OCI-LY3 (cell line): ENCODE results near the gene NUAK2.

ENCODE experiments used
- H2AFZ ChIP-seq: fragments of 200-600, 300-600 bp; shearing (Covaris generic); 2 replicates; pipeline ENCODE4 v1.6.0; 2014; ENCODE audit warnings: antibody characterized with exemption, low read depth, low read length
- H3K27ac ChIP-seq: fragments of 200-600, 300-600 bp; sonication (generic); 2 replicates; pipeline ENCODE4 v1.5.1; 2014; ENCODE audit warnings: mild to moderate bottlenecking, low read length, moderate library complexity, mixed read lengths
- H3K27me3 ChIP-seq: fragments of 200-600, 300-600 bp; sonication (generic); 2 replicates; pipeline ENCODE4 v1.6.1; 2014; ENCODE audit warnings: low read depth, low read length, mixed read lengths
- H3K36me3 ChIP-seq: fragments of 200-600, 300-600 bp; sonication (generic); replicated peaks from 2 replicates; pipeline ENCODE3; 2014; ENCODE audit warnings: low read depth, low read length, mixed read lengths
- H3K4me1 ChIP-seq: fragments of 300-600, 200-600 bp; sonication (generic); 2 replicates; pipeline ENCODE4 v1.6.1; 2014; ENCODE audit warnings: low read length, mixed read lengths
- H3K4me2 ChIP-seq: fragments of 200-600, 300-600 bp; sonication (generic); 2 replicates; pipeline ENCODE4 v1.6.1; 2014; ENCODE audit warnings: low read length, mixed read lengths
- H3K4me3 ChIP-seq: fragments of 300-600, 200-600 bp; sonication (generic); 2 replicates; pipeline ENCODE4 v1.5.1; 2014; ENCODE audit warnings: antibody characterized with exemption, mild to moderate bottlenecking, low read length, moderate library complexity
- H3K79me2 ChIP-seq: fragments of 300-600, 200-600 bp; shearing (Covaris generic); 2 replicates; pipeline ENCODE4 v1.6.1; 2014; ENCODE audit warnings: mild to moderate bottlenecking, low read length, mixed read lengths
- H3K9ac ChIP-seq: fragments of 300-600, 200-600 bp; shearing (Covaris generic); 2 replicates; pipeline ENCODE4 v1.6.0; 2014; ENCODE audit warnings: mild to moderate bottlenecking, low read length, moderate library complexity
- H3K9me3 ChIP-seq: fragments of 200-600, 300-600 bp; shearing (Covaris generic); 2 replicates; pipeline ENCODE4 v1.6.1; 2014; ENCODE audit warnings: low read length, mixed read lengths; ENCODE audit not compliant: insufficient read depth
- H4K20me1 ChIP-seq: fragments of 200-600, 300-600 bp; sonication (generic); 2 replicates; pipeline ENCODE4 v1.6.1; 2016; ENCODE audit warnings: low read length, mixed read lengths; ENCODE audit not compliant: insufficient read depth
- CTCF ChIP-seq: fragments of 200-600, 300-600 bp; sonication (generic); IDR thresholded peaks from 2 replicates; pipeline ENCODE4 v1.5.1; 2014; ENCODE audit warnings: antibody characterized with exemption, low read length, low read depth
- EZH2phosphoT487 ChIP-seq: fragments of 200-600 bp; shearing (Covaris generic); IDR thresholded peaks from 2 replicates; pipeline ENCODE4 v1.6.1; 2018; ENCODE audit warnings: antibody characterized with exemption, mixed run types, low read depth

Gene NUAK2

GRCh38 chr1:205321162-205321958 is at the start of gene NUAK2:
TSS of gene NUAK2 (minus strand) at chr1:205321745. CDS start at chr1:205321628, 117 bp downstream.
- H2AFZ ChIP-seq, result peak within 1 kb of the TSS; percentile 24; the same call in 1 of the 2 replicates
- peaks cover 42% of the 10 kb centered on the region for H4K20me1 ChIP-seq
- H3K9ac ChIP-seq, result peak within 1 kb of the TSS; percentile 81
- peak within 1 kb of the TSS; percentile 99 for H3K4me2 ChIP-seq
- TF ChIP-seq EZH2phosphoT487 (no peak), CTCF (peak; percentile 54)
- H3K4me1 ChIP-seq, result peaks cover 57% of the 10 kb centered on the region
- H3K4me3 ChIP-seq, result peak within 1 kb of the TSS; percentile 79
- H3K79me2 ChIP-seq, result peaks cover 52% of the 10 kb centered on the region
- peaks cover 24% of the 10 kb centered on the region for H3K36me3 ChIP-seq
- H3K9me3 ChIP-seq, result no peaks in the 10 kb centered on the region
- H3K27me3 ChIP-seq, result peaks cover 5% of the 10 kb centered on the region
- H3K27ac ChIP-seq, result peak within 1 kb of the TSS; percentile 60

DNA sequence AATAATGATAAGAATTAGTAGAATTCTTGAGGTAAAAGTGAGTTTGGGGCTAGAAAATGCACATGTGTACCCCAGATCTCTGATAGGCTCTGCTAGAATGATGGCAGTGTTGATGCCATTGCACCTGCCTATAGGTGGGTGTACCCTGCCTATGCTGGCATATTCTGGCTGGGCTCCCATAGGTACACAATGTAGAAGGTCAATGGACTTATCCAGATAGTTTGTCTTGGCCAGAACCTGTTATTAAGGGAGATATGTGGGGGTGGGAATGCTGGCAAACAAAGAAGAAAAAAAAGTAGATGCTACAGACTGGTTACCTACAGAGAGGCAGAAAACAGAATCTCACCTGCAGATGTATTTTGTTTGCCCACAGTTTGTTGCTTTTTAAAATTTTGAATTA is 49.2 kb upstream of the NUAK2 start:
- Histone ChIP-seq H3K9me3 (no peaks in the 10 kb centered on the region), H3K4me1 (no peaks in the 10 kb centered on the region), H4K20me1 (no peaks in the 10 kb centered on the region), H3K4me3 (no peak overlapping the region), H3K4me2 (no peak overlapping the region), H2AFZ (no peak overlapping the region), H3K79me2 (no peaks in the 10 kb centered on the region), H3K36me3 (no peaks in the 10 kb centered on the region), H3K9ac (no peak overlapping the region), H3K27me3 (peaks cover 52% of the 10 kb centered on the region), H3K27ac (no peak overlapping the region)
- no peak for TF ChIP-seq CTCF
- TF ChIP-seq EZH2phosphoT487, result no peak

- Histone ChIP-seq H3K79me2 (no peaks in the 10 kb centered on the region), H3K9me3 (no peaks in the 10 kb centered on the region), H4K20me1 (no peaks in the 10 kb centered on the region), H3K9ac (no peak overlapping the region), H3K27ac (no peak overlapping the region), H2AFZ (no peak overlapping the region), H3K36me3 (no peaks in the 10 kb centered on the region), H3K27me3 (peaks cover 49% of the 10 kb centered on the region), H3K4me2 (no peak overlapping the region), H3K4me3 (no peak overlapping the region), H3K4me1 (no peaks in the 10 kb centered on the region)
- TF ChIP-seq CTCF (no peak), EZH2phosphoT487 (no peak)
Measured at GRCh38 chr1:205369701-205370123, 48.2 kb upstream of the NUAK2 start.

DNA sequence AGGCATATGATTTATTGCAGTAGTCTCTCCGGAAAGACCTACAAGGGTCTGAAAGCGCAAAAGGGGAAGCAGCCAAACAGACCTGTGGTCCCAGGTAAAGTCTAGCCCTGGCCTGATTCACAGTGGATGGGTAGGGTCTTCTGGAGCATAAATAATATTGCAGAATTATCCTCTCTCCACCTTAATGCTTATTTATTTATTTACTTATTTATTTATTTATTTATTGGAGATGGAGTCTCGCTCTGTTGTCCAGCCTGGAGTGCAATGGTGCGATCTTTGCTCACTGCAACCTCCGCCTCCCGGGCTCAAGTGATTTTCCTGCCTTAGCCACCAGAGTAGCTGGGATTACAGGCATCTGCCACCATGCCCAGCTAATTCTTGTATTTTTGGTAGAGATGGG is 46.9 kb upstream of the NUAK2 start:
- Histone ChIP-seq H2AFZ (no peak overlapping the region), H3K27ac (no peak overlapping the region), H3K27me3 (peaks cover 40% of the 10 kb centered on the region), H3K4me2 (no peak overlapping the region), H3K4me3 (no peak overlapping the region), H3K79me2 (no peaks in the 10 kb centered on the region), H3K9ac (no peak overlapping the region), H4K20me1 (no peaks in the 10 kb centered on the region), H3K36me3 (no peaks in the 10 kb centered on the region), H3K9me3 (no peaks in the 10 kb centered on the region), H3K4me1 (no peaks in the 10 kb centered on the region)
- TF ChIP-seq EZH2phosphoT487 (no peak), CTCF (no peak)
